Left renal cortex interstitium (tissue), 4 donors: ENCODE measurements around the gene JCAD. TPM values are rescaled to one million over a fixed set of nuclear protein-coding genes. Genes with fewer than 3 reads are reported as not detected.
"Not testable (repeated sequence)": the region's sequence is repeated elsewhere in the genome, so short reads cannot be mapped to it uniquely, and the experiment has no call there.

Experiments
- DNase-seq, 4 donors: peaks; one replicate each; pipeline ENCODE4 v3.0.0-alpha.2; 2013; ENCODE audit warnings: low read depth in 4 of 4, low spot score in 2 of 4, missing footprints in 1 of 4
- polyA plus RNA-seq, 4 donors: library from polyadenylated mRNA; unstranded; fragments of 120-200 nt; gene quantifications; one replicate each; pipeline ENCODE4 v1.2.1, GENCODE V29; 2013; ENCODE audit not compliant: insufficient read length in 4 of 4

Gene JCAD
- polyA plus RNA-seq, 4 donors, result 23.2 to 34.8 (median 28.0) TPM

DNA sequence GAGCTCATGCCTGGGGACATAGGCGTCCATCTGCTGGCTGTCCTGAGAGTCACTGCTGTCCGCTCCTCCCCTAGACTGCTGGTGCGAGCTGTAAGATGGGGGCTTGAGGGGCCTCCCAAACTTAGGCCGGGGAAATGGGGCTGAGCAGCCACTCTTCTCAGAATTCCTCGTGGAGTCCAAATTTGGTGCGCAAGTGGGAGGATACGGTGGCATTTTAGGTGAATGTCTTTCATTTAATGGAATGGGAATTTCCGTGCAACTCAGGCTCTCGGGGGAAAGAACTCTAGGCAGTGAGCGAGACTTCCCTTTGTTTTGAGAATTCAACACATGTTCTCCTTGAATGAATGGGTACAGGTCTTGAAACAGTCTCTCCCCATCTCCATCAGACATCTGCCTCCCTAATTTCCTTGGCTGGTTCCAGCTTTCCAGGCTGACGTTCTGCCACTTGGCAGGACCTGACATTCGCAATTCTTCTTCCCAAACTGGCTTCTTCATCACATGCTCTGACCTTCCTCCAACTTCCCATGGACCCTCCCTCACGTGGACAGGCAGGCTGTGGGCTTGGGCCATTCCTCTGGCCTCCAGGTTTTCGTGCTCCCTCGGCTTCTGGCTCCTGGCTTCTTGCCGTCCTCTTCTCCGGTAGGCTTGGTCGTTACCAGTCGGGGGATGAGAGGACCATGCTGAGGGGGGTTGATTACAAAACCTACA is 30.1 kb downstream of the JCAD start:
- no peak for DNase-seq

DNA sequence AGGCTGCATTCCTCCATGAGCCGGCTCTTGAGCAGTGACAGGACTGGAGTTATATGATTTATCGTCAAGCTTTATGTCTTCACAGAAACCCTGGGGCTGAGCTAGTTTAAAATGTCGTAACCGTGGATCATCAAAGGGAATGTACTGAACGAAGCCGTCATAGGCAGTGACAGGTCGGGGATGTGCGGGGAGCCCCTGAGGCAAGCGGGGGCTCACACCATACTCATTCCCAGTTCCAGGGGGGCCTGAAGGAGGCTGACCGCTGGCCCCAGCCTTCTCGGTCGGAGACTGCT is 30.7 kb downstream of the JCAD start:
- DNase-seq, result no peak

DNA sequence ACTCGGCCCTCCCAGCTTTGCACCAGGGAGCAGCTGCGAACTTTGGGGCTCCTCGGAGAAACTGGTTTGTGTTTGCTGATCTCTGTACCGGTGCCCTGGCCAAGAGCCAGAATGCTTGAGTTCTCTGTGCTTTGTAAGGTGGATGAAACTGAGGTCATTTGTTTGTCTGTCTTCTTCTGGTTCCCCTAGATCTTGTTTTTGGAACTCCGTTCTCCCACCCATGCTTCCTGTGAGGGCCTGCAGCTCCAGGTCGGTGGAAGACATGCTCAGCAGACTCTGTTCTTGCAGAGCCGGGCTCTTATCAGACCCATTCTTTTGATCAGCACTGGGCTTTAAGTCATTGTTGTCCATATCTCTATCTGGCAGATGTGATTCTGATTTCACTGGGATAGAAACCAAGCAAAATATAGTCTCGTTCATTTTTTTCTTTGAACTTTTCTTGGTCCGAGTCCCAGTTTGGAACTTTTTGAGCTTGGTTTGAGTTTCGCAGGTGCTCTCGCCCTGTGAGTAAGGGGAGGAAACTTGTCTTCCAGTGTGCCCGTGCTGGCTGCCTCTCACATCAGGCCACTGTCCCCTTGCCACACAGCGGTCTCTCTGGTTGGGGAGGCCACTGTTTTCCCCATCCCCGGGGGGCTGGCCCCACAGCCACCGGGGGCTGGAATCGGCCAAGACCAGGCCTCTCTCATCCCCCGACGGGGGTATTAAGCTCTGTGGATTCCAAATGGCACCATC is 31.2 kb downstream of the JCAD start:
- DNase-seq, result no peak

DNA sequence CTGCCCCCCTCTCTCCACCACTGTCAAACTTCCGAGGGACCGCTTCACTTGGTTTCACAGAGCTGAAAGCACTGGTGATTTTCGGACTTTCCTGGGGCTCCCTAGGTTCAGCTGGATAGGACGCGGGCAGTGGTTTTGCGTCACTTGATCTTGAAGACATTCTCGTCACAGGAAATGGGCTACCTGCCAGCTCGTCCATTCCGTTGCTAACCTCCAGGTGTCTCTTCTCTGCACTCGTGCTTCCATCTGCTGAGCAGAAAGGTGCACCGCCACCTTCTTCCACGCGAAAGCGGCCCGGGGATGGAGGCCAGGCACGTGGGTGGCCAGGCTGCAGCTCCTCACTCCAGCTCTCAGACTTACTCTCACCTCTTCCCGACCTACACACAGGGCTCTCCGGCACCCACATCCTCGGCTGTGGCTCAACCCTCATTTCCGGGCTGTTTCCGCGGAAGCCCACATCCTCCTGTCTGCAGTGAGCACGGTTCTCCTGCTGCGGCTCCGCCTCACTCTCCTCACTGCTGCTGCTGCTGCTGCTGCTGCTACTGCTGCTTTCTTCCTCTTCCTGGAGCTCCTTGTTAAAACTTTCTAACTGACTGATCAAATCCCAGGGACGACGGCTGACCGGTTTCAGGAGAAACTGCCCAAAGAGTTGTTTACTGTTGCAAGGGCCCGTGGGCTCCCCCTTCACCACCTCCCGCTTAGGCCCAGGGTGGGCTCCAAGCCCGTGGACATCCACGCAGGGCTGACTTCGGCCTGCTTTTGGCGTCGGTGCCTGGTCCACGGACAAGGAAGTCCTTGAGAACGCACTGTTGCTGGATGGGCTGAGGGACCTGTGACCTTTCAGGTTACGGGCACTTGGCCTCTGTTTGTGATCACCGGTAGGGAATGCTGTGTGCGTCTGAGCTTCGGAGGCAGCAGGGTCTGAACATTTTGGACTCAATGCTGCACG is 32.1 kb downstream of the JCAD start:
- no peak for DNase-seq

DNA sequence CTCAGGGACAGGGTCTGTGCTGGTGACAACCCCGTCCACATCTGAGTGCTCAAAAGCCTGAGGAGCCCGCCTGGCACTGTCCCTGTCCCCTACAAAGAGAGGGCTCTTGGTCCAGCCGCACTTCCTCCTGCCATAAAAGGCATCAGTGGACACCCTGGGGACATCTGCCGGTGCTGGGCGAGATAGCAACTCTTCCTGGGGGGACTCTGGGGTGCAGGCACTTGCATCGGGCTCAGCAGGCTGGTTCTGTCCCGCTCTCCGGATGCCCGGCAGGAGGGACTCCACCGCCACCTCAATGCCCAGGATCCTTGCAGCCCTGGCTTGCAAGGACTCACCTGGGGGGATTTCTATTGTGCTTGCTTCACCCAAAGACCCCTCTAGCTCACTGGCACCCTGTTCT is 32.8 kb downstream of the JCAD start:
- DNase-seq, result no peak

DNA sequence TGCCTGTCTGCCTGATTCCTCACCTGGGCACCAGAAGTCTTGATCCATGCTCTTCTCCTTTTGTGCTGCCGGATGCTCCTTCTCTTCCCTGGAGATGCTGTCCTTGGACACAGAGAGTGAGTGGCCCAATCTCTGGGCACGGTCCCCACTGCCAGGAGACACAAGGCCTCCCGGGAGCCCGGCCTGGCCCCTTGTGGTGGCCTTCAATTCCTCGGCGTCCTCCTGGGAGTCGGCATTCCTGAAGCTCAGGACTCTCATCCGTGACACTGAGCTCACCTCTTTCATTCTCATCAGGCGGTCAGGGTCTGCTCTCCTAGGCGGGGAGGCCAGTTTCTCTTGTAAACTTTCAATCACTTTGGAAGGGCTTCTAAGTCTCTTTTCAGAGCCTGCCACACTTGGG is 33.3 kb downstream of the JCAD start:
- no peak for DNase-seq

DNA sequence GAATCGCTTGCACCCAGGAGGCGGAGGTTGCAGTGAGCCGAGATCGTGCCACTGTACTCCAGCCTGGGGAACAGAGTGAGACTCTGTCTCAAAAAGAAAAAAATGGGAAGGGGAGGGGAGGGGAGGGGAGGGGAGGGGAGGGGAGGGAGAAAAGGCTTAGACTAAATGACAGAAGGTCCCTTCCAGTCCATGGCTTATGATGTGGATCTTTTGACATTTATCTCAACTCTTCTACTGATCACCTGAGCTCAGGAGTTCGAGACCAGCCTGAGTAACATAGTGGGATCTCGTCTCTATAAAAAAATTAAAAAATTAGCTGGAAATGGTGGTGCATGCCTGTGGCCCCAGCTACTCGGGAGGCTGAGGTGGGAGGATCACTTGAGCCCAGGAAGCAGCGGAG is 34.0 kb downstream of the JCAD start:
- not testable (repeated sequence) for DNase-seq

DNA sequence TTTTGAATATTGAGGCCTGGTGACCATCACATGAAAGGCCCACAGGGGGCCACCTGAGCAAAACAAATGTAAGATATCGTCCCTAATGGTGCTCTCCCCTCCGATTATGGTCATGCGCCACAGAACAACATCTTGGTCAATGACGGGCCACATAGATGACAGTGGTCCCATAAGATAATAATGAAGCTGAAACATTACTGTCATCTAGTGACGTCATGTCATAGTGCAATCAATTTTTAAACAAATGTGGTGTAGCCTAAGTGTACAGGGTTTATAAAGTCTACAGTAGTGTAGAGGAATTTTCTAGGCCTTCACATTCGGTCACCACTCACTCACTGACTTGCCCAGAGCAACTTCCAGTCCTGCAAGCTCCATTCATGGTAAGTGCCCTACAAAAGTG is 36.8 kb downstream of the JCAD start:
- DNase-seq, result no peak

DNA sequence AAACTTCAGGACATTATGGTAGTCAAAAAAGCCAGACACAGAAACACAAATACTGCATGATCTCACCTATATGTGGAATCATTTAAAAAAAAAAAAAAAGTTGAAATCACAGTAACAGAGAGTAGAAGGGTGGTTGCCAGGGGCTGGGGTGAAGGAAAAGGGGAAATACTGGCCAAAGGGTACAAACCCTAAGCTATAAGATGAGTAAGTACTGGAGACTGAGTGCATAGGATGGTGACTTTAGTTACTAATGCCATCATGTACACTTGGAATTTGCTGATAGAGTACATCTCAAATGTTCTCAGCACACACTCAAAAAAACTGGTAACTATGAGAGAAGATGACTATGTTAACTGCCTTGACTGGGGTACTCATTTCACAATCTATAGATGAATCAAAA is 39.9 kb downstream of the JCAD start:
- DNase-seq, result no peak

DNA sequence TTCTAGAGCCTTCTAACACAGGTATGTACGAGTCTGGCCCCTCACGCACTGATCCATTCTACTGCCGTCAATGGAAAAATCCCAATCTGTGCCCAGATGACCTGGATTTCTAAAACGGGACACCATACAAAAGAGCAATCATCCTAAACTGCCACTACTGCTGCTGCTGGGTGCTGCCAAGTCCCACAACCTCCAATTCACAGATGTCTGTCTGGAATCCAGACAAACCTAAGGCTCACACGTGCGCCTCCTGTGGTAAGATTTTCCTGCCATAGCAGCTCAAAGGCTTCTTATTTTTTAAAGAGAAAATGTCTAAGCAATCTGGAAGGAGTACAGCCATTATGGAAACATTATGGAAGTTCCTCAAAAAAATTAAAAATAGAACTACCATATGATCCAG is 40.9 kb downstream of the JCAD start:
- DNase-seq, result no peak

DNA sequence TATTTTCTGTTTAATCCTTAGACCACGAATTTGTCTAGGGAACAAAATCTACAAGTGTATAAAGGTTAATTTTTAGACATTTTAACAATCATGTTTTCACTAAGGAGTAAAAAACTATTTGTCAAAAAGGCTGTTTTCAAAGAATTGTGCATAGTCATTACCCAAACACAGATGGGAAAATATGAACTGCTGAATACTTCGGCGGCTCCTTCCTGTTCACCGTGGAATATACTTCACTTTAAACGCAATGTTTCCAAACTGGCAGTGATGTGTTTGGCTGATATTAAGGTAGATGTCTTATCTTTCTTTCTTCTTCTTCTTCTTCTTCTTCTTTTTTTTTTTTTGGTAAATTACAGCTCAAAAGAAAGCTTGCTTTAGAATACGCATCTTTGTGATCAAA is 41.4 kb downstream of the JCAD start:
- DNase-seq, result no peak

DNA sequence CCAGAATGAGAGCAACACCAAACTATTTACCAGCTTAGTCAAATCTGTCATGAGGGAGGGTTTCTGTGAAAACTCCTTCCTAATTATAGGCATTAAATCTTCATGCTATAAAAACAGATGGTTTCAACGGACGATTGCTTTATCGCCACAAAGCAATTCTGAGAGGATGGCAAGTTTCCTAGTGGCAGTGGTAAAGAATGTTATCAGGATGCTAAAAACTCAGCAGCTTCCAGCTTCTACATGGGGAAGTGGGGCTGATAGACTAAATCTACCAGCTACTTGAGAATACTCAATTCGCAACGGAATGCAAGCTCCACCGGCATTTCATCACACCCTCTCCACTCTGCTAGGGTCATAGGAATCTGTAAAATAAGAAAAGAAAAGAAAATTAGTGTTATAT is 41.8 kb downstream of the JCAD start:
- DNase-seq, result no peak

DNA sequence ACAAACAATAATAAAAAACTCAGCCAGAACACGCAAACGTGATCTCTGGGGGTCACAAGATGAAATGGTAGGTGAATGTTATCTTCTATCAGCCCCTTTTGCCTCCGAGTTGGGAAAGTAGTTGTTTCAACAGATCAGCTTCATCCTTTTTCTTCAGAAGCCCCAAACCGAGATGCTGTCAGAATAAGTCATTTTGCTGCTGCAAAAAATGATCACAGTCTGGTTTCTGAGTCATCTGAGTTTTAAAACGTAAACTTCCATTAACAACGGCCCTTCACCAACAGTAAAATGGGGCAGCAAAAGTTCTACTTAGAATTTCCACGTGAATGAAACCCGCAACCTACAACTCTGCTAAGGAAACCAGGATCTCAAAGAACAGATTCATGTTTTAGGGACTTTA is 44.9 kb downstream of the JCAD start:
- no peak for DNase-seq

DNA sequence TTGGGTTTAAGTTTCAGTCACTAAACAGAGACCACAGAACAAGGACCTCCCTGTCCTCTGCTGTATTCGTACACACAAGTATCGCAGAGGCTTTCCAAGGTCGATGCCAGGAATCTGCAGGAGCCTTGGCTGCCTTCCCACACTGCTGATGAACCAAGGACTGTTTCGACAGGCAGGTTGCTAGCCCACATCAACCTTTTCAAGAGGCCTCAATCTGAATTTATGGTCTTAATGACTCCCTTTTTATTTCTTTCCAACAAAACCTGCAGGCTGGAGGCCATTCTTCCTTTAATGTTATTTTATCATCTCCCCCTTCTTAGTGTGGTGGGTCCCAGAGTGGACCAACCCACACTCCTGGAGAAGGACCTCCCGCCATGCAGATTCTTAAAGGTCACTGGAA is 45.6 kb downstream of the JCAD start:
- DNase-seq, result no peak

DNA sequence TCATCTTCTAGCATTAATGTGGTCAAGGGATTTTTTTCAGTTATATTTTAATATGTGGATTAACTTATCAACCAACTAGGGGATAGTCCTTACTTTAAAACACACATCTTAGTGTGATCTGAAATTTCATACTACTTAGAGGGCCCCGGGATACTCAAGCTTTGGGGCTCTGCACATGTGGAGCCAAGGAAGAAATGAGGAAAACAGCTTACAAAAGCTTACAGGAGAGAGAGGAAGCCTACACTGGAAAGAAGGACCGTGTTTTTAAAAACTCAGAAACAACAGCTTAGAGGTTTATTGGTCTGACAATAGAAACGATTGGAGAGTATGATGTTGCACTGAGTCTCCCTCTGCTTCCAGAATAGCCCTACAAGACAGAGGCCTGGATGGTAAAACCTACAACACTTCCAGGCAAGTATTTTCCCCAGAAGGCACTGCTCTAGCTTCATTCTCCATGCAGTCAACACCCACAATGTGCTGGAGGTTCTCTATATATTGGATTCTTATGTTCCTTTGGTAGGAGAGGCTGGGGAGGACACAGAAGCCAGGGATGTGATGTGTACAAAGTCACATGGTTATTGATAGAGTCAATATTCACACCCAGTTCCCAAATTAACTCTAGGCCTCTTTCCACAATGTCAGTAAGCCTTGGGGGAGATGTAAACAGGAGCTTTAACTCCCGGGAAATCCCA is 47.3 kb downstream of the JCAD start:
- DNase-seq, result no peak

DNA sequence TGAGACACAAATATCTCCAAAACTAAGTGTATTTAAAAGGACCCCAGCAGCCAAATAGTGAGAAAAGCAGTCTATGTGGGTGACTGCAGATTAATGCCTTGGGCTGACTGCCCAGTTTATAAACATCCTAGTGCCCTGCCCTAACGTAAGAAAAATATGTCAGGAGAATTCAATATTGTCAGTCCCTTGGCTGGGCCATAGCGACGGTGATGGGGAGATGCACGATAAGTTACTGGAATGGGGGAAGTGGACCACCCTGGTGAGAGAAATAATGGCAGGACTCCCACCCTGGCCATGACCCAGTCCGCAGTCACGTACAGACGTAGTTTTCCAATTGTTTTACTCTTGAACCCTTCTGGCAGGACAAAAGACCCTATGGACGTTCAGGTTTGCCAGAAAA is 48.0 kb downstream of the JCAD start:
- no peak for DNase-seq

DNA sequence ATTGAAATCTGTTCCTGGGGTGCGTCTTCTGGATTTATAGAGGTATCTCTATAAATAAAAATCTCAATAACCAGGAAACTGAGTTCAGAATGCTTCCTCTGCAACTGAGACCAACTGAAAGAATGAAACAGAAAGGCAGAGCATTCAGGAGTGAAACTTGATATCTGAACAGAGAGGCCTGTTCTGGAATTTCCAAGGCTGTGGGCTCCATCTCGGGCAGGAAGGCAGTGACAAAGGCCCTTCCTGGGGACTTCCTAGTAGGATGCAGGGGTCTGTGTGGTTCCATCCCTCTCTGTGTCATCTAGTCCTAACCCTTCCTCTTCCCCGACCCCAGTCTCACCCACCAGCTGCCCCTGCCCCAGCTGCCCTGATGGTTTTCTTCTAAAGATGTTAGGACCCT is 52.0 kb downstream of the JCAD start:
- no peak for DNase-seq

DNA sequence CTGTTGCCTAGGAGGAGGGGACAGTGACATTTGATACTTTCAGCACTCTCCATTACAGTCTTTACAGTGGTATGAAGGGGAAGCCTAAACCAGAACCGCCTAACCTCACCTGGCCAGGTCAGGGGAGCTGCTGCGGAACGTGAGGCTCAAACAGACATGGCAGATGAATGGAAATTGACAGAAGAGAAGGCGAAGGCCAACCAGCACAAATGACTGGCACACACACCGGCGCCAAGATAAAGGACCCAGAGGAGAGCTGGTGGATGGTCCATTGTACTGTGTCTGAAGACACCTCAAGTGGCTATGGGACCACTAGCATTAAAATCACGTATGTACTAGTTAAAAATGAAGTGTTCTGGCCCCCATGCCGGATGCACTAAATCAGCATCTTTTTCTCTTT is 53.0 kb downstream of the JCAD start:
- DNase-seq, result no peak

DNA sequence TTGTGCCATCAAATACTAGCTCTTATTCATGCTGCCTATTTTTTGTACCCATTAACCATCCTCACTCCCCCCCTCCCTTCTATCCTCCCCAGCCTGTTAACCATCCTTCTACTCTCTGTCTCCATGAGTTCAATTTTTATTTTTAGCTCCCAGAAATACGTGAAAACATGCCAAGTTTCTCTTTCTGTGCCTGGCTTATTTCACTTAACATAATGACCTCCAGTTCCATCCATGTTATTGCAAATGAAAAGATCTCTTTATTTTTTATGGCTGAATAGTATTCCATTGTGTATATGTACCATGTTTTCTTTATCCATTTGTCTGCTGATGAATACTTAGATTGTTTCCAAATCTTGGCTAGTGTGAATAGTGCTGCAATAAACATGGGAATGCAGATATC is 54.3 kb downstream of the JCAD start:
- DNase-seq, result not testable (repeated sequence)

DNA sequence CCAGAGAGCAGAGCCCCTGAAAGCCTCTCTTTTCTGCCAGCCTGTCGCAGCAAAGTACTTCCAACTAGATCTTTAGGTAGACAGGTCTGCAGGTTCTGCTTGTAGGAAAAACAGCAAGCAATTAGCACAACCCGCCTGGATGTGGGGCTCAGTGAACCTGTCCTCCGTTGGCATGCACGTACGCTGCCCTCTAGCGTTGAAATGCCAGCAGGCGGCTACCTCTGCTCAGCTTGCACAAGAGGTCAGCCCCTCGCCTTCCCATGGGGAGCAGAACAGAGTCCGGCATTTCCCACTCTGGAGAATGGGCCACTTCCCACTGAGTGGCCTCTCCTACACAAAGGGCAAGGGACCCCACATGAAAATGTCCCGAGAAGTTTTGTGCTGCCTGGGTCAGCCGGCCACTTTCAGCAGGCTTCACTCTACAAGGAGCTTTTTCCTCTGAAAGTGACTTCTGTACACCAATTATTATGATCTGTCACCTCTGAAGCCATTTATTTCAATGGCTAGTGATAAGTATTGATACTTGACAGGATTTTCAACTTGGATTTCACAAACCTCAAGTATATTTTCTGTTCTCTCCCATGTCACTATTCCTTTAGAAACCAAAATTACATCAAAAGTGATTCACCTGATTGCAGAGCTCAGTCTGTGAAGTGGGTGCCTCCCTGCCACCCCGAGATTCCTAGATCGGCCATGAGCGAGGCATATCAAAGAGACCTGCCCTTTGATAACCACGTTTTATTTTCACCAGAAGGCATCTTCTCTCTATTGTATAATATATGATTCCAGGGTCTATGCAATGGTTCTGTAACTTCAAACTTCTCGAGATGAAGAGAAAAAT is 56.7 kb downstream of the JCAD start:
- DNase-seq, result no peak
